Measurements from ENCODE around the gene TRIP4. TPM values are rescaled to one million over a fixed set of nuclear protein-coding genes. Genes with fewer than 3 reads are reported as not detected.

The TRIP4 gene
- total RNA-seq, 1 donor from 2014 or later = 23.2 TPM

DNA sequence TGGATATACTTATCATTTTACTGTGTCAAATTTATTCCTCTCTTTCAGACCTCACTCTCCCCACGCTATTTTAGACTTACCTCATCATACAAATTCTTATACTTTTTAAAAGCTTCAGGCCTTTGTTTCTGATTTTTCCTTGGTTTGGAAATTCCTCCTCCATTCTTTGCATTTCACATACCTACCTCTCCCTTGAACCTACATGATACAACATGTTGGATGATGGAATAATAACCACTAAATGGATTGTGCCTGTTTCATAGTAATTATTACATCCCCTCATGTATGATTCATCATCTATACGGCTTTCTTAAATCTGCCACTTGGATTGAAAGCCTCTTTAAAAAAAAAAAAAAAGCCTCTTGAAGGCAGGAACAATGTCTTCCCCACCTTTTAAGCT is 24.6 kb downstream of the TRIP4 start:
- TF ChIP-seq, protein P1, sequence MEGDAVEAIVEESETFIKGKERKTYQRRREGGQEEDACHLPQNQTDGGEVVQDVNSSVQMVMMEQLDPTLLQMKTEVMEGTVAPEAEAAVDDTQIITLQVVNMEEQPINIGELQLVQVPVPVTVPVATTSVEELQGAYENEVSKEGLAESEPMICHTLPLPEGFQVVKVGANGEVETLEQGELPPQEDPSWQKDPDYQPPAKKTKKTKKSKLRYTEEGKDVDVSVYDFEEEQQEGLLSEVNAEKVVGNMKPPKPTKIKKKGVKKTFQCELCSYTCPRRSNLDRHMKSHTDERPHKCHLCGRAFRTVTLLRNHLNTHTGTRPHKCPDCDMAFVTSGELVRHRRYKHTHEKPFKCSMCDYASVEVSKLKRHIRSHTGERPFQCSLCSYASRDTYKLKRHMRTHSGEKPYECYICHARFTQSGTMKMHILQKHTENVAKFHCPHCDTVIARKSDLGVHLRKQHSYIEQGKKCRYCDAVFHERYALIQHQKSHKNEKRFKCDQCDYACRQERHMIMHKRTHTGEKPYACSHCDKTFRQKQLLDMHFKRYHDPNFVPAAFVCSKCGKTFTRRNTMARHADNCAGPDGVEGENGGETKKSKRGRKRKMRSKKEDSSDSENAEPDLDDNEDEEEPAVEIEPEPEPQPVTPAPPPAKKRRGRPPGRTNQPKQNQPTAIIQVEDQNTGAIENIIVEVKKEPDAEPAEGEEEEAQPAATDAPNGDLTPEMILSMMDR (IDR thresholded peaks at IDR 0.05) = no peak
- Histone ChIP-seq H3K27ac (no peak overlapping the region), H3K4me3 (no peak overlapping the region), H3K27me3 (ENCODE audit: low read depth) (no peaks in the 10 kb centered on the region), H3K36me3 (peaks cover 93% of the 10 kb centered on the region), H3K9me3 (no peaks in the 10 kb centered on the region), H3K4me1 (no peaks in the 10 kb centered on the region)
- no peak for ATAC-seq
- DNase-seq = no peak
- intact Hi-C loops (cut with DNase I) = no loop called here

DNA sequence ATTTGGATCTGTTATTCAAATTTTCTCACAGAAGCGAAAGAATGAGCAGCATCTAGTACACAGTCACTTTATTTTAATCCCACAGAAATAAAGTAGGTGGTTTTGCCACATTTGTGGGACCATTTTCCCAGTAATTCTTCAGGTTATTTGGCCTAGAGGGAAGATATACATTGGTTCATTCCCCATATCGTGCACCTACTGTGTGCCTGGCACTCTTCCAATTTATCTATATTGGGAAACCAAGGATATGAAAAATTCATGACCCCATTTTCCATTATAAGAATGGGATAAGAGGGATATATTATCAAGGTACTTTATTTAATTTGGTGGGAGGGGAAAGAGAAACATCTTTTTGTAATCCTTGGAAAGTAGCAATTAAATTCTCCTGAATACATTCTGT is 35.1 kb downstream of the TRIP4 start:
- H3K4me3 ChIP-seq = no peak overlapping the region
- ATAC-seq (no peak), DNase-seq (no peak)
- TF ChIP-seq, protein P1 (IDR thresholded peaks at IDR 0.05) = no peak
- H3K36me3 ChIP-seq = peaks cover 98% of the 10 kb centered on the region
- no peaks in the 10 kb centered on the region for H3K9me3 ChIP-seq
- H3K27ac ChIP-seq = no peak overlapping the region
- no peaks in the 10 kb centered on the region for H3K4me1 ChIP-seq
- no peaks in the 10 kb centered on the region for H3K27me3 ChIP-seq (ENCODE audit: low read depth)
- intact Hi-C loops (cut with DNase I) = no loop called here

DNA sequence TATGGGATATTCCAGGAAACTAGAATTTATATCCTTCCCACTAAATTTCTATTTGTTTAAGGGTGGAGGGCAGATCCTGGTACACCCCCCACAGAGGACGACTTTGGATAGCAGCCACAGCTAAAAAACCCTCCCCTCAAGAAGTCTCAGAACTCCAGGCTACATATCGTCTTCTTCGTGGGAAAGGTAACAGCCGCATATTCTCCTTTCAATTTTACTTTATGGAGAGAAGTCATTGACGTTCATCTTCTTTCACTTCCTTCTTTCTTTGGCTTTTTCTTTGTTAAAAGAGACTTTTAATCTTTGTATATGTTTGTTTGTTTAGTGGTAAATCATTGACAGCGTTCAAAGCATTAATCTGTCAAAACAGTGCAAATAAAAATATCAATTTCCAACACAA is 36.3 kb downstream of the TRIP4 start:
- Histone ChIP-seq H3K4me1 (no peaks in the 10 kb centered on the region), H3K4me3 (no peak overlapping the region), H3K27ac (no peak overlapping the region), H3K9me3 (no peaks in the 10 kb centered on the region), H3K27me3 (ENCODE audit: low read depth) (no peaks in the 10 kb centered on the region), H3K36me3 (peaks cover 98% of the 10 kb centered on the region)
- intact Hi-C loops (cut with DNase I) = no loop called here
- DNase-seq (no peak), ATAC-seq (no peak)
- TF ChIP-seq, protein P1 (IDR thresholded peaks at IDR 0.05) = no peak

DNA sequence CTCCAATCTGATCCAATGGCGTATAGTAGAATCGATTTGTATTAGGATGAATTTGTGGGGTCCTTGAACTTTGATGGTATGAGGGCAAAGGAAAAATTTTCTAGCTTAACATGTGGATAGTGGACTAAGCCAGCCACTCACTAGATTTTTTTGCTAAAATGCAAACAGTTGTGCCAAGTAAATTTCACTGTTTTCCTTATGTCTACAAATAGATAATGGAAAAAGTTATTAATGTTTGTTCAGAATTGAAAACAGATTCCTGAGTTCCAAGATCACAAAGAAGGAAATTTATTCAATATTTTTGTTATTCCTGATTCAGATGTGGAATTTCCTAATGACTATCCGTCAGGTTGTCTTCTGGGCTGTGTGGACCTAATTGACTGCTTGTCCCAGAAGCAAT is 37.6 kb downstream of the TRIP4 start:
- DNase-seq = no peak
- Histone ChIP-seq H3K36me3 (peaks cover 88% of the 10 kb centered on the region), H3K27ac (no peak overlapping the region), H3K4me1 (peaks cover 12% of the 10 kb centered on the region), H3K27me3 (ENCODE audit: low read depth) (no peaks in the 10 kb centered on the region), H3K4me3 (no peak overlapping the region), H3K9me3 (no peaks in the 10 kb centered on the region)
- intact Hi-C loops (cut with DNase I) = no loop called here
- no peak for ATAC-seq
- TF ChIP-seq, protein P1 (IDR thresholded peaks at IDR 0.05) = no peak

DNA sequence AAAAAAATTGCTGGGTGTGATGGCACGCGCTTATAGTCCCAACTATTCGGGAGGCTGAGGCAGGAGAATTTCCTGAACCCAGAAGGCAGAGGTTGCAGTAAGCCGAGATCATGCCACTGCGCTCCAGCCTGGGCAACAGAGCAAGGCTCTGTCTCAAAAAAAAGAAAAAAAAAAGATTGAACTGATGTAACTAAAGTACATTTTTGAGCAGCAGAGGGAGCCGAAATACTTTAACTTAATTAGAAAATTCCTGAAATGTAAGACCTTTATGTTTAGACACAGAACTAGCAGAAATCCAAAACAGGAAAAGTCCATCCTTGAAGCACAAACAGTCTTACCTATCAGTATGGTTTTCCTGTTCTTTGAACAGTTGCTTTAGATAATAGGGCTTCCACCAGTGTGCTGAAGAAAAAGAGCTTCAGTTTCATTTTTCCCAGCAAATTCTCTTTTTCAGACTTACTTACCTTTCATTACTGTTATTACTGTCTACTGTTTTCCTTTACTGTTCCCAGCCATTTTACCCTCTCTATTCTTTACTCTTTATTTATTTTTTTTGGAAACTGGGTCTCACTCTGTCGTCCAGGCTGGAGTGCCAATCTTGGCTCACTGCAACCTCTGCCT is 39.3 kb downstream of the TRIP4 start:
- Histone ChIP-seq H3K27ac (no peak overlapping the region), H3K36me3 (peaks cover 80% of the 10 kb centered on the region), H3K27me3 (ENCODE audit: low read depth) (no peaks in the 10 kb centered on the region), H3K4me3 (no peak overlapping the region), H3K4me1 (peaks cover 12% of the 10 kb centered on the region), H3K9me3 (no peaks in the 10 kb centered on the region)
- ATAC-seq = no peak
- no peak for DNase-seq
- TF ChIP-seq, protein P1 (IDR thresholded peaks at IDR 0.05) = peak; percentile 18
- intact Hi-C loops (cut with DNase I) = no loop called here
